GM23338 (cell line): ENCODE results near the gene FNDC3B. TPM values are rescaled to one million over a fixed set of nuclear protein-coding genes. Genes with fewer than 3 reads are reported as not detected.

ENCODE experiments used
- ATAC-seq: fragments of 200-7000 bp; cut with Tn5 transposase; 3 replicates; pipeline ENCODE4 v1.9.1; 2020
- DNase-seq: peaks from one replicate; pipeline ENCODE4 v3.0.0-alpha.2; 2015; ENCODE audit warnings: low spot score
- H2AFZ ChIP-seq: fragments of 200-600 bp; sonication (generic); 2 replicates; pipeline ENCODE4 v1.8.0; 2016; ENCODE audit warnings: antibody characterized with exemption, mild to moderate bottlenecking, moderate library complexity
- H3F3A ChIP-seq: fragments of 200-600 bp; sonication (generic); replicated peaks from 2 replicates; pipeline ENCODE4 v1.8.0; 2017; ENCODE audit warnings: antibody characterized with exemption, mixed run types, low read depth
- H3K27ac ChIP-seq: fragments of 200-600 bp; sonication (generic); 2 replicates; pipeline ENCODE4 v1.6.1; 2016; ENCODE audit warnings: low read depth
- H3K27me3 ChIP-seq: fragments of 200-600 bp; sonication (generic); 2 replicates; pipeline ENCODE4 v1.8.0; 2016; ENCODE audit warnings: mild to moderate bottlenecking, mixed run types, moderate library complexity; ENCODE audit not compliant: insufficient read depth
- H3K36me3 ChIP-seq: fragments of 200-600 bp; sonication (generic); 2 replicates; pipeline ENCODE4 v1.8.0; 2016; ENCODE audit warnings: mild to moderate bottlenecking; ENCODE audit not compliant: insufficient read depth
- H3K4me1 ChIP-seq: fragments of 200-600 bp; sonication (generic); 2 replicates; pipeline ENCODE4 v1.8.0; 2016; ENCODE audit warnings: mild to moderate bottlenecking, moderate library complexity; ENCODE audit not compliant: insufficient read depth
- H3K4me2 ChIP-seq: fragments of 200-600 bp; sonication (generic); 2 replicates; pipeline ENCODE4 v1.7.1; 2017; ENCODE audit warnings: mixed run types
- H3K4me3 ChIP-seq: fragments of 200-600 bp; sonication (generic); 2 replicates; pipeline ENCODE4 v1.6.1; 2016; ENCODE audit warnings: mixed run types
- H3K79me2 ChIP-seq: fragments of 200-600 bp; sonication (generic); replicated peaks from 2 replicates; pipeline ENCODE4 v1.8.0; 2017; ENCODE audit warnings: mild to moderate bottlenecking; ENCODE audit not compliant: insufficient read depth
- H3K9me2 ChIP-seq: fragments of 200-600 bp; sonication (generic); 2 replicates; pipeline ENCODE4 v1.8.0; 2017; ENCODE audit not compliant: insufficient read depth
- H4K20me1 ChIP-seq: fragments of 200-600 bp; sonication (generic); replicated peaks from 2 replicates; pipeline ENCODE4 v1.8.0; 2017; ENCODE audit warnings: mild to moderate bottlenecking; ENCODE audit not compliant: insufficient read depth
- H3K27ac Mint-ChIP-seq: 2 replicates; pipeline ENCODE4 v1.8.0; 2020; ENCODE audit warnings: inconsistent platforms, mild to moderate bottlenecking, moderate library complexity, mixed read lengths
- H3K27me3 Mint-ChIP-seq: 3 replicates; pipeline ENCODE4 v1.8.0; 2022; ENCODE audit warnings: low read depth, mild to moderate bottlenecking, moderate library complexity, mixed read lengths, inconsistent platforms; ENCODE audit not compliant: insufficient read depth, poor library complexity
- H3K36me3 Mint-ChIP-seq: 3 replicates; pipeline ENCODE4 v1.8.0; 2021; ENCODE audit warnings: low read depth, mild to moderate bottlenecking, inconsistent platforms, moderate library complexity, mixed read lengths
- H3K4me1 Mint-ChIP-seq: 3 replicates; pipeline ENCODE4 v1.8.0; 2020; ENCODE audit warnings: mild to moderate bottlenecking, inconsistent platforms, mixed read lengths
- H3K4me3 Mint-ChIP-seq: 3 replicates; pipeline ENCODE4 v1.8.0; 2021; ENCODE audit warnings: moderate library complexity, mild to moderate bottlenecking, inconsistent platforms, mixed read lengths
- H3K9me3 Mint-ChIP-seq: 3 replicates; pipeline ENCODE4 v1.8.0; 2020; ENCODE audit warnings: moderate library complexity, mild to moderate bottlenecking, inconsistent platforms, mixed read lengths
- CTCF ChIP-seq, 2 experiments: fragments of 200-600 bp in 1 of 2; sonication (generic) in 1 of 2; conservative IDR thresholded peaks; 2 replicates each; pipeline versions ENCODE4 v1.5.1 to v1.6.1; 2016 to 2017; ENCODE audit warnings: antibody characterized with exemption in 2 of 2, low read depth in 2 of 2, mild to moderate bottlenecking in 2 of 2, moderate library complexity in 1 of 2
- ETS1 ChIP-seq: IDR thresholded peaks from 2 replicates; pipeline ENCODE4 v1.6.1; 2016; ENCODE audit warnings: antibody characterized with exemption
- EZH2 ChIP-seq: fragments of 200-600 bp; sonication (generic); IDR thresholded peaks from one replicate; pipeline ENCODE4 v1.8.0; 2017; ENCODE audit warnings: antibody characterized with exemption, mild to moderate bottlenecking, low read depth; ENCODE audit not compliant: unreplicated experiment
- EZH2phosphoT487 ChIP-seq: fragments of 200-600 bp; sonication (generic); IDR thresholded peaks from one replicate; pipeline ENCODE4 v1.8.1; 2018; ENCODE audit warnings: antibody characterized with exemption; ENCODE audit not compliant: unreplicated experiment
- JUNB ChIP-seq: IDR thresholded peaks from one replicate; pipeline ENCODE4 v1.6.1; 2016; ENCODE audit warnings: antibody characterized with exemption; ENCODE audit not compliant: unreplicated experiment
- POLR2AphosphoS5 ChIP-seq: IDR thresholded peaks from 2 replicates; pipeline ENCODE4 v1.6.1; 2016; ENCODE audit warnings: antibody characterized with exemption, low read depth
- STAT1 ChIP-seq: IDR thresholded peaks from one replicate; pipeline ENCODE4 v1.6.1; 2016; ENCODE audit warnings: antibody characterized with exemption; ENCODE audit not compliant: unreplicated experiment
- ZNF114 ChIP-seq: fragments of 250-450 bp; sonication (Bioruptor Pico); IDR thresholded peaks from 2 replicates; pipeline ENCODE4 v1.5.0; 2020; ENCODE audit warnings: mild to moderate bottlenecking, moderate library complexity
- polyA plus RNA-seq: library from polyadenylated mRNA; unstranded; fragments of >200 nt; fragmentation: Nextera tagmentation; extraction: Ambion mirVana; gene quantifications from 2 replicates; pipeline ENCODE4 v1.2.1, GENCODE V29; 2016
- total RNA-seq: library from RNA; depleted of rRNA; stranded (reverse); fragments of >200 nt; shearing (Covaris generic); gene quantifications from 2 replicates; pipeline ENCODE4 v1.2.3, GENCODE V29; 2014
- TF ChIP-seq, protein P1 (sequence below): IDR thresholded peaks from one replicate; pipeline ENCODE4 v1.6.1; 2018; ENCODE audit warnings: antibody characterized with exemption; ENCODE audit not compliant: unreplicated experiment

FNDC3B gene
- total and polyA plus RNA-seq, 2 experiments from 2014 or later: 19.1 to 55.4 TPM

DNA sequence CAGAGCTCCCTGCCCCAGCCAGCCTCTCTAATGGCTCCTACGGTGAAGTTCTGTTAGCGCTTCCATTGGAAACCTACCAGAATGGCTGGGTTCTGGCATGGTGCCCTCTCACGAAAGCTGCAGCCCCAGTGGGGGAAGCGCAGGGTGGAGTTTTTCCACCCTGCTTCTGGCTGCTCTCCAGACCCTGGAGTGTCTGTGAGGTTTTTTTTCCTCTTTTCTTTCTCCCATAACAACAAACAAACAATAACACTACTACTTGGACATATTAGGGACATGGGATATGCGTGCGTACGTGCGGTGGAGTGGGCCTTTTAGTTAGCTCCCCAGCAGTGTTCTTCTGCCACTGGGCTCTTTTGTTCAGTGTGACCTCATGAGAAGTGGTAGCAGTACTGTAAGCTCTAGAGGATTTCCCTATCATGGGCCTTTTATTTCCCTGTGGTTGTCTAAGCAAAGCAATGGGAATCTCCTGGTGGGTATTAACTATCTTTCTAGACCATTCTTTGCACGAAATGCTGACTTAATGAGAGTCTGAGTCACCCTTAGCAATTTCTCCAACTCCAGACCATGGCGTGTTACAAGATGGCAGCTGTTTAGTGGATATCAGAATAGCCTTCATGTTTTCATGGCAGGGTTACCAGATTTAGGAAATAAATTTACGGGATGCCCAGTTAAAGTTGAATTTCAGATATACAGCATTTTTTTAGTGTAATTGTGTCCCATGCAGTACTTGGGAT lies 161.9 kb downstream of the FNDC3B start:
- Mint-ChIP-seq H3K9me3 (peaks cover 18% of the 10 kb centered on the region), H3K27ac (peak overlapping the region; percentile 60; the same call in 1 of the 2 replicates), H3K27me3 (peaks cover 10% of the 10 kb centered on the region), H3K4me1 (peaks cover 35% of the 10 kb centered on the region), H3K4me3 (no peak overlapping the region), H3K36me3 (peaks cover 29% of the 10 kb centered on the region)
- Histone ChIP-seq H3K79me2 (peaks cover 88% of the 10 kb centered on the region), H3K4me2 (no peak overlapping the region), H3K27ac (peak overlapping the region; percentile 5; the same call in 1 of the 2 replicates), H3K27me3 (no peaks in the 10 kb centered on the region), H3F3A (no peaks in the 10 kb centered on the region), H3K9me2 (no peaks in the 10 kb centered on the region), H3K4me1 (peaks cover 25% of the 10 kb centered on the region), H3K4me3 (no peak overlapping the region), H2AFZ (no peak overlapping the region), H3K36me3 (no peaks in the 10 kb centered on the region), H4K20me1 (no peaks in the 10 kb centered on the region)
- TF ChIP-seq CTCF (conservative IDR thresholded peaks at IDR 0.05; ENCODE audit: low read depth in 2 of 2): no peak
- TF ChIP-seq, protein P1, sequence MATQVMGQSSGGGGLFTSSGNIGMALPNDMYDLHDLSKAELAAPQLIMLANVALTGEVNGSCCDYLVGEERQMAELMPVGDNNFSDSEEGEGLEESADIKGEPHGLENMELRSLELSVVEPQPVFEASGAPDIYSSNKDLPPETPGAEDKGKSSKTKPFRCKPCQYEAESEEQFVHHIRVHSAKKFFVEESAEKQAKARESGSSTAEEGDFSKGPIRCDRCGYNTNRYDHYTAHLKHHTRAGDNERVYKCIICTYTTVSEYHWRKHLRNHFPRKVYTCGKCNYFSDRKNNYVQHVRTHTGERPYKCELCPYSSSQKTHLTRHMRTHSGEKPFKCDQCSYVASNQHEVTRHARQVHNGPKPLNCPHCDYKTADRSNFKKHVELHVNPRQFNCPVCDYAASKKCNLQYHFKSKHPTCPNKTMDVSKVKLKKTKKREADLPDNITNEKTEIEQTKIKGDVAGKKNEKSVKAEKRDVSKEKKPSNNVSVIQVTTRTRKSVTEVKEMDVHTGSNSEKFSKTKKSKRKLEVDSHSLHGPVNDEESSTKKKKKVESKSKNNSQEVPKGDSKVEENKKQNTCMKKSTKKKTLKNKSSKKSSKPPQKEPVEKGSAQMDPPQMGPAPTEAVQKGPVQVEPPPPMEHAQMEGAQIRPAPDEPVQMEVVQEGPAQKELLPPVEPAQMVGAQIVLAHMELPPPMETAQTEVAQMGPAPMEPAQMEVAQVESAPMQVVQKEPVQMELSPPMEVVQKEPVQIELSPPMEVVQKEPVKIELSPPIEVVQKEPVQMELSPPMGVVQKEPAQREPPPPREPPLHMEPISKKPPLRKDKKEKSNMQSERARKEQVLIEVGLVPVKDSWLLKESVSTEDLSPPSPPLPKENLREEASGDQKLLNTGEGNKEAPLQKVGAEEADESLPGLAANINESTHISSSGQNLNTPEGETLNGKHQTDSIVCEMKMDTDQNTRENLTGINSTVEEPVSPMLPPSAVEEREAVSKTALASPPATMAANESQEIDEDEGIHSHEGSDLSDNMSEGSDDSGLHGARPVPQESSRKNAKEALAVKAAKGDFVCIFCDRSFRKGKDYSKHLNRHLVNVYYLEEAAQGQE: no peak
- no peak for TF ChIP-seq EZH2phosphoT487
- TF ChIP-seq EZH2: no peak
- no peak for TF ChIP-seq STAT1
- no peak for TF ChIP-seq POLR2AphosphoS5
- no peak for TF ChIP-seq ETS1
- TF ChIP-seq JUNB: no peak
- no peak for TF ChIP-seq ZNF114 (CRISPR knock-in tag)
- ATAC-seq: no peak
- DNase-seq: no peak
